ENCODE data around the gene DHRSX.

DNA sequence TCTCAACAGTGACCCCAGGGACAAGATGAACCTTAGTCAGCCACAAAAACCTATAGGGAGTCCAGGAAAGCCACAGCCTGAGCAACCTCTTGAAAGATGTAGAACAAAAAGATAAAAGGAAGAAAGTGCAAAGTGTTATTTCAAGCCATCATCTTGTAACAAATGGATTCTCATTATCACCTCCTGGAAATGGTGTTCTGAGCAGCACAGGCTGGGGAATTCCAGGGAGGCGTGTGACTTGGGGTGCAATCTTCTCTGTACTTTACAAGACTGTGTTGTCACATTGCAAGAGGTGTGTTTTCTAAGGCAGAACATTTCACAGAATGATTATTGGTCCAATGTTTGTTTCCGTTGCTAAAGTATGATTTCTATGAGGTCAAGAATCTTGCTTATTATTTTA is 214.0 kb downstream of the DHRSX start:
- TF ChIP-seq, protein P1, sequence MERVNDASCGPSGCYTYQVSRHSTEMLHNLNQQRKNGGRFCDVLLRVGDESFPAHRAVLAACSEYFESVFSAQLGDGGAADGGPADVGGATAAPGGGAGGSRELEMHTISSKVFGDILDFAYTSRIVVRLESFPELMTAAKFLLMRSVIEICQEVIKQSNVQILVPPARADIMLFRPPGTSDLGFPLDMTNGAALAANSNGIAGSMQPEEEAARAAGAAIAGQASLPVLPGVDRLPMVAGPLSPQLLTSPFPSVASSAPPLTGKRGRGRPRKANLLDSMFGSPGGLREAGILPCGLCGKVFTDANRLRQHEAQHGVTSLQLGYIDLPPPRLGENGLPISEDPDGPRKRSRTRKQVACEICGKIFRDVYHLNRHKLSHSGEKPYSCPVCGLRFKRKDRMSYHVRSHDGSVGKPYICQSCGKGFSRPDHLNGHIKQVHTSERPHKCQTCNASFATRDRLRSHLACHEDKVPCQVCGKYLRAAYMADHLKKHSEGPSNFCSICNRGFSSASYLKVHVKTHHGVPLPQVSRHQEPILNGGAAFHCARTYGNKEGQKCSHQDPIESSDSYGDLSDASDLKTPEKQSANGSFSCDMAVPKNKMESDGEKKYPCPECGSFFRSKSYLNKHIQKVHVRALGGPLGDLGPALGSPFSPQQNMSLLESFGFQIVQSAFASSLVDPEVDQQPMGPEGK (CRISPR knock-in tag; IDR thresholded peaks at IDR 0.05; ENCODE audit: borderline replicate concordance): no peak
- TF ChIP-seq ZFP30 (CRISPR knock-in tag; IDR thresholded peaks at IDR 0.05): no peak
- TF ChIP-seq, protein P2, sequence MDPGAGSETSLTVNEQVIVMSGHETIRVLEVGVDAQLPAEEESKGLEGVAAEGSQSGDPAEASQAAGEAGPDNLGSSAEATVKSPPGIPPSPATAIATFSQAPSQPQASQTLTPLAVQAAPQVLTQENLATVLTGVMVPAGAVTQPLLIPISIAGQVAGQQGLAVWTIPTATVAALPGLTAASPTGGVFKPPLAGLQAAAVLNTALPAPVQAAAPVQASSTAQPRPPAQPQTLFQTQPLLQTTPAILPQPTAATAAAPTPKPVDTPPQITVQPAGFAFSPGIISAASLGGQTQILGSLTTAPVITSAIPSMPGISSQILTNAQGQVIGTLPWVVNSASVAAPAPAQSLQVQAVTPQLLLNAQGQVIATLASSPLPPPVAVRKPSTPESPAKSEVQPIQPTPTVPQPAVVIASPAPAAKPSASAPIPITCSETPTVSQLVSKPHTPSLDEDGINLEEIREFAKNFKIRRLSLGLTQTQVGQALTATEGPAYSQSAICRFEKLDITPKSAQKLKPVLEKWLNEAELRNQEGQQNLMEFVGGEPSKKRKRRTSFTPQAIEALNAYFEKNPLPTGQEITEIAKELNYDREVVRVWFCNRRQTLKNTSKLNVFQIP (CRISPR knock-in tag; IDR thresholded peaks at IDR 0.05; ENCODE audit: borderline replicate concordance, low read depth): no peak
- TF ChIP-seq GLIS3 (CRISPR knock-in tag; IDR thresholded peaks at IDR 0.05): no peak
- TF ChIP-seq ESRRG (CRISPR knock-in tag; IDR thresholded peaks at IDR 0.05): no peak
- TF ChIP-seq, protein P3, sequence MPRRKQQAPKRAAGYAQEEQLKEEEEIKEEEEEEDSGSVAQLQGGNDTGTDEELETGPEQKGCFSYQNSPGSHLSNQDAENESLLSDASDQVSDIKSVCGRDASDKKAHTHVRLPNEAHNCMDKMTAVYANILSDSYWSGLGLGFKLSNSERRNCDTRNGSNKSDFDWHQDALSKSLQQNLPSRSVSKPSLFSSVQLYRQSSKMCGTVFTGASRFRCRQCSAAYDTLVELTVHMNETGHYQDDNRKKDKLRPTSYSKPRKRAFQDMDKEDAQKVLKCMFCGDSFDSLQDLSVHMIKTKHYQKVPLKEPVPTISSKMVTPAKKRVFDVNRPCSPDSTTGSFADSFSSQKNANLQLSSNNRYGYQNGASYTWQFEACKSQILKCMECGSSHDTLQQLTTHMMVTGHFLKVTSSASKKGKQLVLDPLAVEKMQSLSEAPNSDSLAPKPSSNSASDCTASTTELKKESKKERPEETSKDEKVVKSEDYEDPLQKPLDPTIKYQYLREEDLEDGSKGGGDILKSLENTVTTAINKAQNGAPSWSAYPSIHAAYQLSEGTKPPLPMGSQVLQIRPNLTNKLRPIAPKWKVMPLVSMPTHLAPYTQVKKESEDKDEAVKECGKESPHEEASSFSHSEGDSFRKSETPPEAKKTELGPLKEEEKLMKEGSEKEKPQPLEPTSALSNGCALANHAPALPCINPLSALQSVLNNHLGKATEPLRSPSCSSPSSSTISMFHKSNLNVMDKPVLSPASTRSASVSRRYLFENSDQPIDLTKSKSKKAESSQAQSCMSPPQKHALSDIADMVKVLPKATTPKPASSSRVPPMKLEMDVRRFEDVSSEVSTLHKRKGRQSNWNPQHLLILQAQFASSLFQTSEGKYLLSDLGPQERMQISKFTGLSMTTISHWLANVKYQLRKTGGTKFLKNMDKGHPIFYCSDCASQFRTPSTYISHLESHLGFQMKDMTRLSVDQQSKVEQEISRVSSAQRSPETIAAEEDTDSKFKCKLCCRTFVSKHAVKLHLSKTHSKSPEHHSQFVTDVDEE (CRISPR knock-in tag; IDR thresholded peaks at IDR 0.05): no peak
- no peak for TF ChIP-seq ZFP3 (CRISPR knock-in tag; IDR thresholded peaks at IDR 0.05)
- TF ChIP-seq, protein P4, sequence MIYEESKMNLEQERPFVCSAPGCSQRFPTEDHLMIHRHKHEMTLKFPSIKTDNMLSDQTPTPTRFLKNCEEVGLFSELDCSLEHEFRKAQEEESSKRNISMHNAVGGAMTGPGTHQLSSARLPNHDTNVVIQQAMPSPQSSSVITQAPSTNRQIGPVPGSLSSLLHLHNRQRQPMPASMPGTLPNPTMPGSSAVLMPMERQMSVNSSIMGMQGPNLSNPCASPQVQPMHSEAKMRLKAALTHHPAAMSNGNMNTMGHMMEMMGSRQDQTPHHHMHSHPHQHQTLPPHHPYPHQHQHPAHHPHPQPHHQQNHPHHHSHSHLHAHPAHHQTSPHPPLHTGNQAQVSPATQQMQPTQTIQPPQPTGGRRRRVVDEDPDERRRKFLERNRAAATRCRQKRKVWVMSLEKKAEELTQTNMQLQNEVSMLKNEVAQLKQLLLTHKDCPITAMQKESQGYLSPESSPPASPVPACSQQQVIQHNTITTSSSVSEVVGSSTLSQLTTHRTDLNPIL (CRISPR knock-in tag; IDR thresholded peaks at IDR 0.05; ENCODE audit: low read depth): no peak
- no peak for TF ChIP-seq ZNF565 (CRISPR knock-in tag; conservative IDR thresholded peaks at IDR 0.05; ENCODE audit: low read depth)
- TF ChIP-seq CSDC2 (CRISPR knock-in tag; IDR thresholded peaks at IDR 0.05): no peak
- TF ChIP-seq TCF4 (CRISPR knock-in tag; IDR thresholded peaks at IDR 0.05; ENCODE audit: borderline replicate concordance): no peak
- TF ChIP-seq ZNF70 (CRISPR knock-in tag; IDR thresholded peaks at IDR 0.05): no peak
- TF ChIP-seq, protein P5, sequence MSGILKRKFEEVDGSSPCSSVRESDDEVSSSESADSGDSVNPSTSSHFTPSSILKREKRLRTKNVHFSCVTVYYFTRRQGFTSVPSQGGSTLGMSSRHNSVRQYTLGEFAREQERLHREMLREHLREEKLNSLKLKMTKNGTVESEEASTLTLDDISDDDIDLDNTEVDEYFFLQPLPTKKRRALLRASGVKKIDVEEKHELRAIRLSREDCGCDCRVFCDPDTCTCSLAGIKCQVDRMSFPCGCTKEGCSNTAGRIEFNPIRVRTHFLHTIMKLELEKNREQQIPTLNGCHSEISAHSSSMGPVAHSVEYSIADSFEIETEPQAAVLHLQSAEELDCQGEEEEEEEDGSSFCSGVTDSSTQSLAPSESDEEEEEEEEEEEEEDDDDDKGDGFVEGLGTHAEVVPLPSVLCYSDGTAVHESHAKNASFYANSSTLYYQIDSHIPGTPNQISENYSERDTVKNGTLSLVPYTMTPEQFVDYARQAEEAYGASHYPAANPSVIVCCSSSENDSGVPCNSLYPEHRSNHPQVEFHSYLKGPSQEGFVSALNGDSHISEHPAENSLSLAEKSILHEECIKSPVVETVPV (CRISPR knock-in tag; IDR thresholded peaks at IDR 0.05): no peak
- no peak for TF ChIP-seq ARNTL (CRISPR knock-in tag; IDR thresholded peaks at IDR 0.05; ENCODE audit: borderline replicate concordance, low read depth)

Measured in SK-N-SH treated with all-trans-retinoic acid at 6 μM for 48 hours (cell line).